Gastrocnemius medialis (tissue), 4 donors: Measurements from ENCODE around the gene CFAP92.

Source experiments
- CTCF ChIP-seq, 5 experiments: fragments of 450-650 bp in 3 of 5; fragments of 200-600 bp in 2 of 5; sonication (generic) in 2 of 5; IDR thresholded peaks in 4 of 5; conservative IDR thresholded peaks in 1 of 5; 1 replicate in 4 of 5; 2 replicates in 1 of 5; pipeline ENCODE4 v1.5.1; 2016 to 2019; ENCODE audit warnings: antibody characterized with exemption in 5 of 5, mild to moderate bottlenecking in 3 of 5, moderate library complexity in 3 of 5
- POLR2A ChIP-seq, 2 donors: fragments of 450-650 bp; IDR thresholded peaks; one replicate each; pipeline ENCODE4 v1.6.1; 2017; ENCODE audit warnings: antibody characterized with exemption in 2 of 2, mild to moderate bottlenecking in 2 of 2, moderate library complexity in 2 of 2

GRCh38 chr3:129006864-129007263 is 13.0 kb upstream of the CFAP92 start:
- TF ChIP-seq POLR2A (IDR thresholded peaks at IDR 0.05) (no peak), CTCF (IDR thresholded peaks at IDR 0.05 in 4 of 5, conservative IDR thresholded peaks at IDR 0.05 in 1 of 5) (no peak)
